ENCODE data around the gene APLP2. TPM values are rescaled to one million over a fixed set of nuclear protein-coding genes. Genes with fewer than 3 reads are reported as not detected.

APLP2 gene
- total and polyA plus RNA-seq, 2 of the 13 experiments (the other 11 are each of a cell fraction or from before 2014, with no cell fraction given) = 315 to 594 TPM

- Histone ChIP-seq H3K9me3 (ENCODE audit: low read length) (no peaks in the 10 kb centered on the region), H3K4me1 (ENCODE audit: insufficient read depth, low read length) (peaks cover 65% of the 10 kb centered on the region), H3K4me3 (replicated peaks in 1 of 3; ENCODE audit: insufficient read depth in 1 of 3, low read depth in 2 of 3, low read length in 3 of 3) (no peak overlapping the region), H3K79me2 (ENCODE audit: insufficient read depth, low read length) (peaks cover 21% of the 10 kb centered on the region), H3K36me3 (replicated peaks in 1 of 2; ENCODE audit: control insufficient read depth in 1 of 2, insufficient read depth in 2 of 2, low read length in 2 of 2) (peaks cover 27 to 91% of the 10 kb centered on the region in 2 experiments), H4K20me1 (ENCODE audit: insufficient read depth, low read length) (peaks cover 5% of the 10 kb centered on the region; the same call in 1 of the 2 replicates), H3K9ac (ENCODE audit: insufficient read depth, low read depth, low read length) (no peak overlapping the region), H3K4me2 (ENCODE audit: low read depth, low read length) (no peak overlapping the region), H3K27ac (ENCODE audit: extremely low read length, insufficient read depth, low read length) (no peak overlapping the region), H3K27me3 (ENCODE audit: control insufficient read depth in 1 of 2, insufficient read depth in 2 of 2, low read length in 2 of 2) (no peaks in the 10 kb centered on the region), H2AFZ (ENCODE audit: low read length) (no peak overlapping the region)
- in situ Hi-C loops (cut with HindIII; ENCODE audit: extremely low pct_ligation_motif_present, low pct_unique_long_range_greater_than_20kb) (loop anchor here (25.0 kb wide), 1 partner anchor 338 kb away; no protein-coding TSS in a partner anchor), intact Hi-C loops (cut with micrococcal nuclease; ENCODE audit: unreplicated experiment) (loop anchor here (2.0 kb wide), 1 partner anchor 55 kb away; no protein-coding TSS in a partner anchor)
- no peak for DNase-seq (ENCODE audit: low spot score)
- FAIRE-seq = no peak
- no peak for ATAC-seq
- CTCF ChIA-PET (ENCODE audit: low intra/inter-chr PET ratio, low total read pairs) = no interaction called here
- no TSS peak for BruUV-seq (replicated peaks)
- 100% methylated on average over 4 of the region's 4 CpGs for WGBS (ENCODE audit: low lambda C conversion rate)
- TF ChIP-seq RXRB (CRISPR knock-in tag; IDR thresholded peaks at IDR 0.05; ENCODE audit: borderline replicate concordance) (no peak), CSRNP2 (CRISPR knock-in tag; conservative IDR thresholded peaks at IDR 0.05; ENCODE audit: low read depth) (no peak), ZNF253 (CRISPR knock-in tag; IDR thresholded peaks at IDR 0.05; ENCODE audit: borderline replicate concordance) (no peak), RERE (CRISPR knock-in tag; IDR thresholded peaks at IDR 0.05; ENCODE audit: low read depth) (no peak), RNF219 (CRISPR knock-in tag; IDR thresholded peaks at IDR 0.05) (no peak), MEIS1 (CRISPR knock-in tag; IDR thresholded peaks at IDR 0.05; ENCODE audit: borderline replicate concordance) (no peak), ZNF589 (CRISPR knock-in tag; conservative IDR thresholded peaks at IDR 0.05) (no peak), ZNF430 (CRISPR knock-in tag; IDR thresholded peaks at IDR 0.05) (no peak), NFYB (CRISPR knock-in tag; IDR thresholded peaks at IDR 0.05) (no peak), HOXD1 (CRISPR knock-in tag; IDR thresholded peaks at IDR 0.05) (no peak), ASH2L (IDR thresholded peaks at IDR 0.05; ENCODE audit: insufficient read length, low read depth, low read length) (no peak)
- TF ChIP-seq, protein P1, sequence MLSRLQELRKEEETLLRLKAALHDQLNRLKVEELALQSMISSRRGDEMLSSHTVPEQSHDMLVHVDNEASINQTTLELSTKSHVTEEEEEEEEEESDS (CRISPR knock-in tag; IDR thresholded peaks at IDR 0.05; ENCODE audit: borderline replicate concordance) = no peak
- POLR2A ChIA-PET = no interaction called here
Measured at GRCh38 chr11:130125638-130126037, 55.9 kb downstream of the APLP2 start.

Data from HepG2 (cell line).